GM18511 (cell line): ENCODE data around the gene ATP8B3.

ENCODE experiments used
- ATAC-seq: cut with Tn5 transposase; IDR thresholded peaks from one replicate; pipeline ENCODE4 v1.9.1; 2021; ENCODE audit warnings: mild to moderate bottlenecking, moderate library complexity; ENCODE audit not compliant: unreplicated experiment

The ATP8B3 gene

GRCh38 chr19:1758959-1759903 lies 52.8 kb downstream of the ATP8B3 start:
- no peak for ATAC-seq

GRCh38 chr19:1758231-1758577 lies 53.9 kb downstream of the ATP8B3 start:
- no peak for ATAC-seq

- no peak for ATAC-seq
Measured at GRCh38 chr19:1757468-1758230, 54.4 kb downstream of the ATP8B3 start.

- no peak for ATAC-seq
Measured at GRCh38 chr19:1756705-1757465, 55.2 kb downstream of the ATP8B3 start.

- ATAC-seq = no peak
Measured at GRCh38 chr19:1756264-1756663, 55.8 kb downstream of the ATP8B3 start.

- no peak for ATAC-seq
Measured at GRCh38 chr19:1755467-1756171, 56.5 kb downstream of the ATP8B3 start.

- ATAC-seq = no peak
Measured at GRCh38 chr19:1754636-1755466, 57.2 kb downstream of the ATP8B3 start.

GRCh38 chr19:1754018-1754635 lies 57.9 kb downstream of the ATP8B3 start:
- ATAC-seq = no peak

GRCh38 chr19:1752757-1753728 lies 59.0 kb downstream of the ATP8B3 start, which contains the start of gene ONECUT3:
Gene ONECUT3, plus strand, starts transcription at chr19:1753506. Its CDS starts 157 bp downstream, at chr19:1753663.
- ATAC-seq = no peak

- ATAC-seq = no peak
Measured at GRCh38 chr19:1752009-1752756, 59.9 kb downstream of the ATP8B3 start.

- no peak for ATAC-seq
Measured at GRCh38 chr19:1751367-1752008, 60.6 kb downstream of the ATP8B3 start.

GRCh38 chr19:1750343-1751021 lies 61.6 kb downstream of the ATP8B3 start:
- ATAC-seq = no peak

GRCh38 chr19:1749373-1750342 lies 62.4 kb downstream of the ATP8B3 start:
- no peak for ATAC-seq

GRCh38 chr19:1748873-1749341 lies 63.2 kb downstream of the ATP8B3 start:
- no peak for ATAC-seq
